GM18511 (cell line): ENCODE data around the gene HMGN5.
A peak's percentile ranks its signal among the peaks of the same experiment; 100 is the strongest.

Experiments
- ATAC-seq: cut with Tn5 transposase; IDR thresholded peaks from one replicate; pipeline ENCODE4 v1.9.1; 2021; ENCODE audit warnings: mild to moderate bottlenecking, moderate library complexity; ENCODE audit not compliant: unreplicated experiment

HMGN5 gene

GRCh38 chrX:81120936-81121371 lies 80.8 kb downstream of the HMGN5 start:
- ATAC-seq, result peak; percentile 62

- ATAC-seq, result peak; percentile 34
Measured at GRCh38 chrX:81120258-81120935, 81.3 kb downstream of the HMGN5 start.

- no peak for ATAC-seq
Measured at GRCh38 chrX:81114757-81115156, 87.0 kb downstream of the HMGN5 start.

- ATAC-seq, result no peak
Measured at GRCh38 chrX:81110286-81110685, 91.4 kb downstream of the HMGN5 start.

GRCh38 chrX:81082649-81083048 lies 119.1 kb downstream of the HMGN5 start:
- no peak for ATAC-seq
